Ureter (tissue), 1 donor: ENCODE measurements around the gene PPP4R4. TPM values are rescaled to one million over a fixed set of nuclear protein-coding genes. Genes with fewer than 3 reads are reported as not detected.
"Not testable (repeated sequence)": the region's sequence is repeated elsewhere in the genome, so short reads cannot be mapped to it uniquely, and the experiment has no call there.

Source experiments
- DNase-seq: peaks from one replicate; pipeline ENCODE4 v3.0.0-alpha.2; 2020; ENCODE audit warnings: low spot score
- total RNA-seq: library from RNA; stranded (reverse); gene quantifications from one replicate; pipeline ENCODE4 v1.2.4, GENCODE V29; 2023
- donor health status: DM: yes; HTN: yes; CAD: no.

Gene PPP4R4
- total RNA-seq, 1 donor from 2014 or later = 0.60 TPM

GRCh38 chr14:94143711-94144110 is 30.4 kb upstream of the PPP4R4 start:
- no peak for DNase-seq

GRCh38 chr14:94144765-94145164 is 29.4 kb upstream of the PPP4R4 start:
- DNase-seq = no peak

- DNase-seq = no peak
These were observed 28.1 kb upstream of the PPP4R4 start for GRCh38 chr14:94145902-94146527.

GRCh38 chr14:94152676-94153075 is 21.4 kb upstream of the PPP4R4 start:
- DNase-seq = no peak

GRCh38 chr14:94153750-94154342 is 20.3 kb upstream of the PPP4R4 start:
- DNase-seq = no peak

- not testable (repeated sequence) for DNase-seq
These were observed 18.0 kb upstream of the PPP4R4 start for GRCh38 chr14:94156143-94156542.

- DNase-seq = no peak
These were observed 16.9 kb upstream of the PPP4R4 start for GRCh38 chr14:94157197-94157596.

- no peak for DNase-seq
These were observed 15.8 kb upstream of the PPP4R4 start for GRCh38 chr14:94158239-94158883.

GRCh38 chr14:94161058-94161457 is 13.1 kb upstream of the PPP4R4 start:
- DNase-seq = no peak

- no peak for DNase-seq
These were observed 12.1 kb upstream of the PPP4R4 start for GRCh38 chr14:94161981-94162380.

- no peak for DNase-seq
These were observed 11.7 kb upstream of the PPP4R4 start for GRCh38 chr14:94162466-94162865.

- no peak for DNase-seq
These were observed 10.3 kb upstream of the PPP4R4 start for GRCh38 chr14:94163796-94164195.

GRCh38 chr14:94164685-94165431 is 9.3 kb upstream of the PPP4R4 start:
- no peak for DNase-seq

- no peak for DNase-seq
These were observed 8.4 kb upstream of the PPP4R4 start for GRCh38 chr14:94165744-94166143.

GRCh38 chr14:94170136-94170535 is 4.0 kb upstream of the PPP4R4 start:
- no peak for DNase-seq

GRCh38 chr14:94171208-94171607 is 2.9 kb upstream of the PPP4R4 start:
- no peak for DNase-seq

- DNase-seq = no peak
These were observed 1.6 kb upstream of the PPP4R4 start for GRCh38 chr14:94172545-94172944.

GRCh38 chr14:94173471-94173884 is 644 bp upstream of the PPP4R4 start:
- DNase-seq = no peak

- DNase-seq = peak; percentile 46
These were observed 485 bp downstream of the PPP4R4 start for GRCh38 chr14:94174604-94175010.

- DNase-seq = no peak
These were observed 1.1 kb downstream of the PPP4R4 start for GRCh38 chr14:94175011-94175745.

GRCh38 chr14:94175747-94176146 is 1.6 kb downstream of the PPP4R4 start:
- no peak for DNase-seq

GRCh38 chr14:94176808-94177207 is 2.7 kb downstream of the PPP4R4 start:
- no peak for DNase-seq
